NCI-H2107 (cell line): ENCODE data around the gene PRIM2.
"Not testable (repeated sequence)": the region's sequence is repeated elsewhere in the genome, so short reads cannot be mapped to it uniquely, and the experiment has no call there.

ENCODE experiments used
- DNase-seq: peaks from one replicate; lab custom pipeline; 2025; lab: John Stamatoyannopoulos, UW

The PRIM2 gene

GRCh38 chr6:57308755-57309154 is 8.7 kb upstream of the PRIM2 start:
- not testable (repeated sequence) for DNase-seq

DNA sequence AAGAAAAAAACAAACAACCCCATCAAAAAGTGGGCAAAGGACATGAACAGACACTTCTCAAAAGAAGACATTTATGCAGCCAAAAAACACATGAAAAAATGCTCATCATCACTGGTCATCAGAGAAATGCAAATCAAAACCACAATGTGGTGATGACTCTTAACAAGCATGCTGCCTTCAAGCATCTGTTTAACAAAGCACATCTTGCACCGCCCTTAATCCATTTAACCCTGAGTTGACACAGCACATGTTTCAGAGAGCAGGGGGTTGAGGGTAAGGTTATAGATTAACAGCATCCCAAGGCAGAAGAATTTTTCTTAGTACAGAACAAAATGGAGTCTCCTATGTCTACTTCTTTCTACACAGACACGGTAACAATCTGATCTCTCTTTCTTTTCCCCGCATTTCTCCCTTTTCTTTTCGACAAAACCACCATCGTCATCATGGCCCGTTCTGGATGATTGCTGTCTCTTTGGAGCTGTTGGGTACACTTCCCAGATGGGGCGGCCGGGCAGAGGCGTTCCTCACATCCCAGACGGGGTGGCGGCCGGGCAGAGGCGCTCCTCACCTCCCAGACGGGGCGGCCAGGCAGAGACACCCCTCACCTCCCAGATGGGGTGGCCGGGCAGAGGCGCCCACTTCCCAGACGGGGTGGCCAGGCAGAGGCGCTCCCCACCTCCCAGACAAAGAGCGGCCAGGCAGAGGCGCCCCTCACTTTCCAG is 7.2 kb upstream of the PRIM2 start:
- DNase-seq, result not testable (repeated sequence)

GRCh38 chr6:57310817-57311157 is 6.6 kb upstream of the PRIM2 start:
- DNase-seq, result no peak

DNA sequence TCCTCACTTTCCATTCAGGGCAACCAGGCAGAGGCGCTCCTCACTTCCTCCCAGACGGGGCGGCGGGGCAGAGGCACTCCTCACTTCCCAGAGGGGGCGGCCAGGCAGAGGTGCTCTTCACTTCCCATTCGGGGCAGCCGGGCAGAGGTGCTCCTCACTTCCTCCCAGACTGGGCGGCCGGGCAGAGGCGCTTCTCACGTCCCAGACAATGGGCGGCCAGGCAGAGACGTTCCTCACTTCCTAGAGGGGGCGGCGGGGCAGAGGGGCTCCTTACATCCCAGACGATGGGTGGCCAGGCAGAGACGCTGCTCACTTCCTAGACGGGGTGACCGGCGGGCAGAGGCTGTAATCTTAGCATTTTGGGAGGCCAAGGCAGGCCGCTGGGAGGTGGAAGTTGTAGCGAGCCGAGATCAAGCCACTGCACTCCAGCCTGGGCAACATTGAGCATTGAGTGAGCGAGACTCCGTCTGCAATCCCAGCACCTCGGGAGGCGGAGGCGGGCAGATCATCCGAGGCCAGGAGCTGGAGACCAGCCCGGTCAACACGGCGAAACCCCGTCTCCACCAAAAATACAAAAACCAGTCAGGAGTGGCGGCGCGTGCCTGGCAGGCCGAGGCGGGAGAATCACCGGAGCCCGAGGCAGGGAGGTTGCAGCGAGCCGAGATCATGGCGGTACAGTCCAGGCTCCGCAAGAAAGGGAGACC is 6.0 kb upstream of the PRIM2 start:
- DNase-seq, result not testable (repeated sequence)

DNA sequence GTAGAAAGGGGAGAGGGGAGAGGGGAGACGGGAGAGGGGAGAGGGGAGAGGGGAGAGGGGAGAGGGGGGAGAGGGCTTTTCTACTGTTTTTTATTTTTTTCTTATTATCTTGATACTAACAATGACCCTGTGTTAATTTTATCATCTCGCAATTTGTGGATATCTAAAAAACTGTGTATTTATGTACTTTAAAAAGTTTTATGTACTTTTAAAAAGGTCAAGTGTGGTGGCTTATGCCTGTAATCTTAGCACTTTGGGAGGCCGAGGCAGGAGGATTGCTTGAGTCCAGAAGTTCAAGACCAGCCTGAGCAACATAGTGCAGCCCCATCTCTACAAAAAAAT is 5.5 kb upstream of the PRIM2 start:
- no peak for DNase-seq

DNA sequence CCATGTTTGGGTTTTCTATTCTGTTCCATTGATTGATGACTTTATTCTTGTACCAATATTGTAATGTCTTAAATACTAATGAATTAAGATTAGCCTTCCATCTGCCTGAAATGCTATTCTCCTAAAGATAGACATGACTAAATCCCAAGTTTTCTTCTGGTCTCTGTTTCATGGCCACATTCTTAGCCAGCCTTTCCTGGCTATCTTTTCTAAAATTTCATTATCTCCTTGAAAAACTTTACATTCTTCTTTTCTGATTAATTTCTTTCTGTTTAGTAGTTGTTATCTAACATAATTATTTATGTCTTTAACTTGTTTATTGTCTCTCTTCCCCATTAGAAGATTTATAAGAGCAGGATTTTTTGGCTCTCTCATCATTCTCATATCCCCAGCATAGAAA is 4.4 kb upstream of the PRIM2 start:
- DNase-seq, result no peak

DNA sequence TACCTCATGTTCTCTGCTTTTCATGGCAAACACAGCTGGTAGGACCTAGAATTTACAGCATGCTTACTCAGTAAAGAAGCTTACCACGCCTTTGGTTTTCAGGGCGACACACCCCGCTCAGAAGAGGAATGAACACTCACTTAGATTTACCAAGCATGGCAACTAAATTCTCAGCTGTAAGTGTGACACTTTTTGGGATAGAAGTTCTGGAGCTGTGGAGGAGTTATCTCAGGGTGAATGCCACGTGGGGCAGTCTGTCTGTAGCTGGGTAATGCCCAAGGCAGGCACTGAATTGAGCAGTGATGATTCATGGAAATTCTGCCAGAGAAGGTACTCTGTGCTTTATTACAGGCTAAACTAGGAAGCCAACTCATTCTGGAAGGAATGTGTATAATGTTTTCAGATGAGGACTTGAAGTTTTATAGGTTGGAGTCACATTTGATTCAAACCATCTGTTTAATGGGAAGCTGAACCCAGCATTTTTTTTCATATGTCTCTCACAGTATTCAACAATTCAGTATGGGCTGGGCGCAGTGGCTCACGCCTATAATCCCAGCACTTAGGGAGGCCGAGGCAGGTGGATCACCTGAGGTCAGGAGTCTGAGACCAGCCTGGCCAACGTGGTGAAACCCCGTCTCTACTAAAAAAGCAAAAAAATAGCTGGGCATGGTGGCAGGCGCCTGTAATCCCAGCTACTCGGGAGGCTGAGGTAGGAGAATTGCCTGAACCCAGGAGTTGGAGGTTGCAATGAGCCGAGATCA is 3.5 kb upstream of the PRIM2 start:
- DNase-seq, result no peak

GRCh38 chr6:57315111-57315510 is 2.3 kb upstream of the PRIM2 start:
- no peak for DNase-seq

GRCh38 chr6:57315851-57316250 is 1.6 kb upstream of the PRIM2 start:
- no peak for DNase-seq

DNA sequence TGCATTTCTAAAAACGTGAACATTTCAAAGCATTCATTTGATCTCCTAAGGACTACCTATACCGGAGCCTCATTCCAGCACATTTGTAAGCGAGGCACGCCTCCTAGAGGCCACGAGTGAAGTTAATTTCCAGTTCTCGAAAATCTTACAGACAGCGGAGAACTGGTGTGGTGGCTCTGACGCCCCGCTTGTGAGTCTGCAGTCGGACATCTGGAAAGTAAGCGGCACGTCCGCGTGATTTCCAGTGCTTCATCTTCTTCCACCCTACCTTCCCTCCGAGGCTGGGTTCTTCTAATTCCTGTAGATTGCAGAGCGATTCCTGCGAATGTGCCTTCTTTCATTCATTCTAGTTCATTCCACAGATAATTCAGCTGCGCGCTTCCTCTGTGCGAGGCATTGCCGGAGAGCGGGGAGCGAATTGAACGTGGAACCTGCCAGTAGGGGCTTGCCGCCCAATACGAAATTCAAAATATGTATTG is 810 bp upstream of the PRIM2 start:
- DNase-seq, result no peak

GRCh38 chr6:57324538-57324937 is 7.1 kb downstream of the PRIM2 start:
- DNase-seq, result no peak

DNA sequence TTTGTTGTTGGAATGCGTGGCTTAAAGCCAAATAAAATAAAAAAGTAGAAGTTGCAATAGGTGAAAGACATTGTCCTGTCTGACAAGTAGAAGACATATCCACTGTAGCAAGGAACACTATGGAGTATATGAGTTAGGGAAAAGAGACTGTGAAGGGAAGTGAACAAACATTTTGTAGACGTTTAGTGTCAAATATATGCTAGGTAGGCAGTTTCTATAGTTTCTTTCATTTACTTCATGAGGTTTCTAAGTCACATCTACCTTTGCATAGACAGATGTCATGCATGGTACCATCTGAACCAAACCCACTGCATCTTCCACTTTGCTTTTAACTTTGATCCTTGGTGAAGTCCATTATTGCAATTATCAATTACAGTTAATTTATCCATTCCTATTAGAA is 9.9 kb downstream of the PRIM2 start:
- no peak for DNase-seq

DNA sequence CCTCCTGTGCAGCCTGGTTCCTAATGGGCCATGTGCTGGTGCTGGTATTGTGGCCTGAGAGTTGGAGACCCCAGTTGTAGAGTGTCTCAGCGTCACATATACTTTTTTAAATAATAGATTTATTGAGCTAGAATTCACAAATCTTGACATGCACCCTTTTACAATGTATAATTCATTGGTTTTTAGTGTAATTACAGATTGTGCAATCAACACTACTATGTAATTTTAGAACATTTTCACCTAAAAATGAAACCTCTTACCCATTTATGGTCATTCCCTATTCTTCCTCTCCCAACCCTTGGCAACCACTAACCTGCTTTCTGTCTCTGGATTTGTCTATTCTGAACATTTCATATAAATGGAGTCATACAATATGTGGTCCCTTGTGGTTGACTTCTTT is 10.6 kb downstream of the PRIM2 start:
- DNase-seq, result no peak

- no peak for DNase-seq
Measured at GRCh38 chr6:57329933-57330332, 12.5 kb downstream of the PRIM2 start.

DNA sequence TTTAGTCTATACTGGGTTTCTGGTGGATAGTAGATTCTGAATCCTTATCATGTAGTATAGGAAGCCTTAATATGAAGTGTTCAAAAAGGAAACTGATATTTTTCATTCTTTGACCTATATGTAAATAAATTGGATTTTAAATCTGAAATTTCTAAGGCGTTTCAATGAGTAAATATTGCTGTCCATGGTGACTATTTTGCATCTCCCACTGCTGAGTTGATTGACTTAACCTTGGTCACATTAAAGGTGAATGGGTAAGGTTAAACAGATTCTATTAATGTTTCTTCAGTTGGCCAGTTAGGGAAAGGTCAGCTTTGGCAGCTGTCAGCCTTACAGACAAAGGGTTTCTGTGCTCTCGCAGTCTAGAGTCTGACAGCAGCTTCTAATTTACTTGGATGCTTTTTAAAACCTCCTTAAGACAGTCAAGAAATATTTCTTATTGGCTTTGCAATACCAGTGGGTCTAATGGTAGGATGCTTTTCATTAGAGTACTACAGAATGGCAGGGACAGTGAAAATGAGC is 24.8 kb downstream of the PRIM2 start:
- no peak for DNase-seq

- not testable (repeated sequence) for DNase-seq
Measured at GRCh38 chr6:57343342-57343741, 25.9 kb downstream of the PRIM2 start.

GRCh38 chr6:57346715-57347114 is 29.3 kb downstream of the PRIM2 start:
- DNase-seq, result not testable (repeated sequence)

DNA sequence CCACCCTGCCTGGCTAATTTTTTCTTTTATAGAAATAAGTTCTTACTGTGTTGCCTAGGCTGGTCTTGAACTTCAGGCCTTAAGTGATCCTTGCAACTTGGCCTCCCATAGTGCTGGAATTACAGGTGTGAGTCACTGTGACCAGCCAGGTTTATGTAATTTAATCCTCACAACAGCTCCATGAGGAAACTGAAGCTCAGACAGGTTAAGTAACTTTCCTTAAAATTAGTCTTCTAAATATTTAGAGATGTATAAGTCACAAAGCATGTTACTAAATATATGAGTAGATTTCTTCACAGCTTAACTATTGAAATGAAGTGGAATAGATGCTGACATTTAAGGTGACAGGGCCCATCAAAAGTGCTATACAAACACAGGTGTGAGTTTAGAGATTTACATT is 30.2 kb downstream of the PRIM2 start:
- not testable (repeated sequence) for DNase-seq

- DNase-seq, result not testable (repeated sequence)
Measured at GRCh38 chr6:57350443-57350842, 33.0 kb downstream of the PRIM2 start.

DNA sequence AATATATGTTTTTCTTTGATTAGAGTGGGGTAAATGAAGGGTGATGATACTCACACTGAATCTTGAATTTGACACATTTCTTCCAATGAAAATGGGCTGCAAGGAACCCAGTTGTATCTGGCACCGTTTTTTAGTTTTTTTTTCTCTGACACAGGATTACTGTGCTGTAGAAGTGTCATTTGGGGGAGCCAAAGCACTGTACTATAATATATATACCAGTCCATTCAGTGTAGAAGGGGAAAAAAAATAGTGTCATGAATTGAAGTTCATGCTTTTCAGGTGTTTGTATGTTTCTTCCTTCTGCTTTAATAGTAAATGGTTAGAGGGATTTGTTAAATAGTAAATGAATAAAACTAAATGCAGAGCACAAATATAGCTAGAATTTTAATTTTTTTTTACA is 35.2 kb downstream of the PRIM2 start:
- DNase-seq, result not testable (repeated sequence)

GRCh38 chr6:57358319-57358718 is 40.9 kb downstream of the PRIM2 start:
- not testable (repeated sequence) for DNase-seq

GRCh38 chr6:57359766-57360165 is 42.3 kb downstream of the PRIM2 start:
- not testable (repeated sequence) for DNase-seq

- DNase-seq, result not testable (repeated sequence)
Measured at GRCh38 chr6:57362340-57362739, 44.9 kb downstream of the PRIM2 start.
